Neural progenitor cell (in vitro differentiated cells): ENCODE data around the gene MESD. TPM values are rescaled to one million over a fixed set of nuclear protein-coding genes. Genes with fewer than 3 reads are reported as not detected.
"Not testable (repeated sequence)": the region's sequence is repeated elsewhere in the genome, so short reads cannot be mapped to it uniquely, and the experiment has no call there.

ENCODE experiments used
- DNase-seq: peaks from one replicate; pipeline ENCODE4 v3.0.0-alpha.2; 2016; ENCODE audit warnings: low spot score
- H2AFZ ChIP-seq: fragments of 200-600 bp; sonication (generic); replicated peaks from 2 replicates; pipeline ENCODE4 v1.6.1; 2016; ENCODE audit warnings: antibody characterized with exemption
- H3F3A ChIP-seq: fragments of 200-600 bp; sonication (generic); 2 replicates; pipeline ENCODE4 v1.6.1; 2016; ENCODE audit warnings: antibody characterized with exemption, low read depth
- H3K27ac ChIP-seq: fragments of 200-600 bp; sonication (generic); 2 replicates; pipeline ENCODE4 v1.5.1; 2016; ENCODE audit warnings: mild to moderate bottlenecking
- H3K27me3 ChIP-seq: fragments of 200-600 bp; sonication (generic); 2 replicates; pipeline ENCODE4 v1.6.1; 2016; ENCODE audit warnings: mild to moderate bottlenecking, moderate library complexity
- H3K36me3 ChIP-seq: fragments of 200-600 bp; sonication (generic); 2 replicates; pipeline ENCODE4 v1.5.1; 2016
- H3K4me1 ChIP-seq: fragments of 200-600 bp; sonication (generic); 2 replicates; pipeline ENCODE4 v1.6.1; 2016; ENCODE audit warnings: mixed run types
- H3K4me2 ChIP-seq: fragments of 200-600 bp; sonication (generic); 2 replicates; pipeline ENCODE4 v1.6.1; 2016
- H3K4me3 ChIP-seq: fragments of 200-600 bp; sonication (generic); 2 replicates; pipeline ENCODE4 v1.5.1; 2016
- H3K79me2 ChIP-seq: fragments of 200-600 bp; sonication (generic); 2 replicates; pipeline ENCODE4 v1.6.1; 2016; ENCODE audit warnings: low read depth
- H3K9ac ChIP-seq: fragments of 200-600 bp; sonication (generic); 2 replicates; pipeline ENCODE4 v1.6.1; 2016
- H3K9me3 ChIP-seq: fragments of 200-600 bp; sonication (generic); 2 replicates; pipeline ENCODE4 v1.5.1; 2016; ENCODE audit warnings: low read depth
- H4K20me1 ChIP-seq: fragments of 200-600 bp; sonication (generic); 2 replicates; pipeline ENCODE4 v1.6.1; 2016; ENCODE audit warnings: low read depth
- H3K27ac Mint-ChIP-seq: 3 replicates; pipeline ENCODE4 v1.8.0; 2021; ENCODE audit warnings: mixed read lengths
- H3K27me3 Mint-ChIP-seq: 2 replicates; pipeline ENCODE4 v1.8.0; 2022; ENCODE audit warnings: low read depth, mild to moderate bottlenecking, inconsistent platforms, moderate library complexity, mixed read lengths; ENCODE audit not compliant: insufficient read depth
- H3K36me3 Mint-ChIP-seq: 3 replicates; pipeline ENCODE4 v1.8.0; 2021; ENCODE audit warnings: mixed read lengths
- H3K4me1 Mint-ChIP-seq: 3 replicates; pipeline ENCODE4 v1.8.0; 2021; ENCODE audit warnings: mixed read lengths
- H3K4me3 Mint-ChIP-seq: 3 replicates; pipeline ENCODE4 v1.8.0; 2021; ENCODE audit warnings: mild to moderate bottlenecking, moderate library complexity, mixed read lengths
- H3K9me3 Mint-ChIP-seq: 3 replicates; pipeline ENCODE4 v1.8.0; 2020; ENCODE audit warnings: mixed read lengths
- EZH2 ChIP-seq: fragments of 200-600 bp; sonication (generic); IDR thresholded peaks from 2 replicates; pipeline ENCODE4 v1.6.1; 2017; ENCODE audit warnings: antibody characterized with exemption, mild to moderate bottlenecking, moderate library complexity
- EZH2phosphoT487 ChIP-seq: fragments of 200-600 bp; sonication (generic); IDR thresholded peaks from 2 replicates; pipeline ENCODE4 v1.6.1; 2017; ENCODE audit warnings: antibody characterized with exemption
- total RNA-seq: library from RNA; depleted of rRNA; stranded (reverse); fragments of >200 nt; gene quantifications from 2 replicates; pipeline ENCODE4 v1.2.3, GENCODE V29; 2015; ENCODE audit warnings: low replicate concordance
- TF ChIP-seq, protein P1 (sequence below): fragments of 200-600 bp; sonication (generic); IDR thresholded peaks from 2 replicates; pipeline ENCODE4 v1.5.1; 2017; ENCODE audit warnings: antibody characterized with exemption, mild to moderate bottlenecking

Gene MESD
- total RNA-seq, 1 donor from 2014 or later, result 31.5 TPM

DNA sequence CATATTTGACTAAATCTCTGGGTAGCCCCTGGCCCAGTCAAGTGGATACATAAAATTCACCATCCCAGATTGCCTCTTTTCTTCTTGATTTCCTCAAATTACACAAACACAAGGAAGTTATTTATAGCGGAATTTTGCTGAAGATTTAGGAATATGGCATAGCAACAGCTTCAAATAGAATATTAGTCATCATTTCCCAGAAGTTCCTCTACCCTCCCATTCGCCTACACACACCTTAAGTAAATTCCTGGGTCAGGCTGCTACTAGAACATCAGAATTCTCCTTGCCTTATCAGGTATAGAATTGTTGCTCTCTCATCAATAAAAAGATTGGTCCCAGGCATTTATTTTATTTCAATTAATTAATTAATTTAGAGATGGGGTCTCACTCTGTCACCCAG, 31.6 kb downstream of the MESD start:
- H3K4me3 ChIP-seq, result no peak overlapping the region
- H3K36me3 ChIP-seq, result no peaks in the 10 kb centered on the region
- TF ChIP-seq EZH2 (no peak), EZH2phosphoT487 (no peak)
- TF ChIP-seq, protein P1, sequence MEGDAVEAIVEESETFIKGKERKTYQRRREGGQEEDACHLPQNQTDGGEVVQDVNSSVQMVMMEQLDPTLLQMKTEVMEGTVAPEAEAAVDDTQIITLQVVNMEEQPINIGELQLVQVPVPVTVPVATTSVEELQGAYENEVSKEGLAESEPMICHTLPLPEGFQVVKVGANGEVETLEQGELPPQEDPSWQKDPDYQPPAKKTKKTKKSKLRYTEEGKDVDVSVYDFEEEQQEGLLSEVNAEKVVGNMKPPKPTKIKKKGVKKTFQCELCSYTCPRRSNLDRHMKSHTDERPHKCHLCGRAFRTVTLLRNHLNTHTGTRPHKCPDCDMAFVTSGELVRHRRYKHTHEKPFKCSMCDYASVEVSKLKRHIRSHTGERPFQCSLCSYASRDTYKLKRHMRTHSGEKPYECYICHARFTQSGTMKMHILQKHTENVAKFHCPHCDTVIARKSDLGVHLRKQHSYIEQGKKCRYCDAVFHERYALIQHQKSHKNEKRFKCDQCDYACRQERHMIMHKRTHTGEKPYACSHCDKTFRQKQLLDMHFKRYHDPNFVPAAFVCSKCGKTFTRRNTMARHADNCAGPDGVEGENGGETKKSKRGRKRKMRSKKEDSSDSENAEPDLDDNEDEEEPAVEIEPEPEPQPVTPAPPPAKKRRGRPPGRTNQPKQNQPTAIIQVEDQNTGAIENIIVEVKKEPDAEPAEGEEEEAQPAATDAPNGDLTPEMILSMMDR, result no peak
- no peaks in the 10 kb centered on the region for H3K79me2 ChIP-seq
- Mint-ChIP-seq H3K4me1 (peaks cover 30% of the 10 kb centered on the region), H3K4me3 (no peak overlapping the region), H3K9me3 (peaks cover 3% of the 10 kb centered on the region), H3K36me3 (peaks cover 12% of the 10 kb centered on the region), H3K27me3 (no peaks in the 10 kb centered on the region), H3K27ac (no peak overlapping the region)
- H3F3A ChIP-seq, result no peaks in the 10 kb centered on the region
- peaks cover 15% of the 10 kb centered on the region for H3K4me1 ChIP-seq
- no peaks in the 10 kb centered on the region for H3K9me3 ChIP-seq
- H3K4me2 ChIP-seq, result no peak overlapping the region
- no peaks in the 10 kb centered on the region for H3K27me3 ChIP-seq
- peaks cover 5% of the 10 kb centered on the region for H4K20me1 ChIP-seq
- DNase-seq, result no peak
- H2AFZ ChIP-seq, result no peak overlapping the region
- no peak overlapping the region for H3K9ac ChIP-seq
- no peak overlapping the region for H3K27ac ChIP-seq

DNA sequence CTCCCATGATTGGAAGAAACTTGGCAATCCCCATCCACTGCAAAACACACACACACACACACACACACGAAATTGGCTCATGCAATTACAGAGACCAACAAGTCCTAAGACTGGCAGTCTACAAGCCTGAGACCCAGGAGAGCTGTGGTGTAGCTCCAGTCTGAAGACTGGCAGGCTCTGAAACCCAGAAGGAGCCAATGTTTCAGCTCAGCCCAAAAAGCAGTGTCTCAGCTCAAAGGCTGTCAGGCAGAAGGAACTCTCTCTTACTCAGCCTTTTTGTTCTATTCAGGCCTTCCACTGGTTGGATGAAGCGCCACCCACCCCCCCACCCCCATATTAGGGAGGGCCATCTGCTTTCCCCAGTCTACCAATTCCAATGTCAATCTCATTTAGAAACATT, 32.1 kb downstream of the MESD start:
- no peaks in the 10 kb centered on the region for H3K27me3 ChIP-seq
- no peaks in the 10 kb centered on the region for H3K79me2 ChIP-seq
- Mint-ChIP-seq H3K36me3 (peaks cover 16% of the 10 kb centered on the region), H3K9me3 (peaks cover 3% of the 10 kb centered on the region), H3K27me3 (no peaks in the 10 kb centered on the region), H3K27ac (no peak overlapping the region), H3K4me1 (peaks cover 32% of the 10 kb centered on the region), H3K4me3 (no peak overlapping the region)
- H3K36me3 ChIP-seq, result no peaks in the 10 kb centered on the region
- no peak overlapping the region for H3K27ac ChIP-seq
- H4K20me1 ChIP-seq, result peaks cover 5% of the 10 kb centered on the region
- no peak overlapping the region for H3K4me3 ChIP-seq
- no peak overlapping the region for H3K9ac ChIP-seq
- H3K9me3 ChIP-seq, result no peaks in the 10 kb centered on the region
- no peak for DNase-seq
- no peak overlapping the region for H3K4me2 ChIP-seq
- TF ChIP-seq, protein P1, result no peak
- no peak for TF ChIP-seq EZH2phosphoT487
- TF ChIP-seq EZH2, result no peak
- no peak overlapping the region for H2AFZ ChIP-seq
- peaks cover 15% of the 10 kb centered on the region for H3K4me1 ChIP-seq
- no peaks in the 10 kb centered on the region for H3F3A ChIP-seq

DNA sequence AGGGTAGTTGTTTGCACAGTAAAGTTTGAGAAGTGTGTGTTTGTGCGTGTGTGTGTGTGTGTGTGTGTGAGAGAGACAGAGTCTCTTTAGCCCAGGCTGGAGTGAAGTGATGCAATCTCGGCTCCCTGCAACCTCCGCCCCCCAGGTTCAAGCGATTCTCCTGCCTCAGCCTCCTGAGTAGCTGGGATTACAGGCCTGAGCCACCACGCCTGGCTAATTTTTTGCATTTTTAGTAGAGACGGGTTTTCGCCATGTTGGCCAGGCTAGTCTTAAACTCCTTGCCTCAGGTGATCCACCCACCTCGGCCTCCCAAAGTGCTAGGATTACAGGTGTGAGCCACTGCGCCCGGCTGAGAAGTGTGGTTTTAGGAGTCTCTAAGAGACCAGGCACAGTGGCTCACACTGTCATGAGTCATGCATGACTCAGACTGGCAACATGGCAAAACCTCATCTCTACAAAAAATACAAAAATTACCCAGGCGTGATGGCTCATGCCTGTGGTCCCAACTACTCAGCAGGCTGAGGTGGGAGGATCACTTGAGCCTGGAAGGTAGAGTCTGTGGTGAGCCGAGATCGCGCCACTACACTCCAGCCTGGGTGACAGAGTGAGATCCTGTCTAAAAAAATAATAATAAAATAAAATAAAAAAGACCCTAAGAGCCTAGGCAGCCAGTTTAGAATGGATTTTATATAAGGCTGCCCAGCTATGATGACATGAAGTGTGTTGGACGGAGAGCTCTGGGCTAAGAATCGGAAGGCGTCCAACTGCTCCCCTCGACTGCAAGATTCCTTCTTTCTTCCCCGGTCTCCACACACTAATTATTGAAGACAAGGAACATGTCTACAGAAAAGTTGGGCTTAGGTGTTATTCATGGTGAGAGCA, 33.8 kb downstream of the MESD start:
- not testable (repeated sequence) for H2AFZ ChIP-seq, H3K4me2 ChIP-seq, H4K20me1 ChIP-seq, H3K27ac ChIP-seq, H3K27me3 Mint-ChIP-seq, H3K4me3 ChIP-seq, H3K9me3 ChIP-seq, H3F3A ChIP-seq, H3K9ac ChIP-seq, H3K27ac Mint-ChIP-seq, H3K79me2 ChIP-seq, H3K9me3 Mint-ChIP-seq, H3K4me3 Mint-ChIP-seq, H3K36me3 ChIP-seq, H3K27me3 ChIP-seq, DNase-seq
- peaks cover 15% of the 10 kb centered on the region for H3K4me1 ChIP-seq
- peaks cover 32% of the 10 kb centered on the region for H3K4me1 Mint-ChIP-seq
- H3K36me3 Mint-ChIP-seq, result peaks cover 19% of the 10 kb centered on the region
